ENCODE measurements around the gene ZNF718.
"Not testable (repeated sequence)": the region's sequence is repeated elsewhere in the genome, so short reads cannot be mapped to it uniquely, and the experiment has no call there.

Gene ZNF718

GRCh38 chr4:161496-162284, 37.4 kb downstream of the ZNF718 start:
- DNase-seq (ENCODE audit: low read depth in 2 of 2), result no peak

- DNase-seq (ENCODE audit: low read depth in 2 of 2), result not testable (repeated sequence)
These were observed 45.3 kb downstream of the ZNF718 start for GRCh38 chr4:169640-170039.

GRCh38 chr4:171318-171717, 47.0 kb downstream of the ZNF718 start:
- not testable (repeated sequence) for DNase-seq (ENCODE audit: low read depth in 2 of 2)

GRCh38 chr4:173666-174314, 49.5 kb downstream of the ZNF718 start:
- DNase-seq (ENCODE audit: low read depth in 2 of 2), result no peak

- no peak for DNase-seq (ENCODE audit: low read depth in 2 of 2)
These were observed 51.7 kb downstream of the ZNF718 start for GRCh38 chr4:175986-176385.

- no peak for DNase-seq (ENCODE audit: low read depth in 2 of 2)
These were observed 52.7 kb downstream of the ZNF718 start for GRCh38 chr4:176995-177394.

GRCh38 chr4:182225-182624, 57.9 kb downstream of the ZNF718 start:
- DNase-seq (ENCODE audit: low read depth in 2 of 2), result not testable (repeated sequence)

GRCh38 chr4:188091-188490, 63.8 kb downstream of the ZNF718 start:
- no peak for DNase-seq (ENCODE audit: low read depth in 2 of 2)

- DNase-seq (ENCODE audit: low read depth in 2 of 2), result not testable (repeated sequence)
These were observed 70.9 kb downstream of the ZNF718 start for GRCh38 chr4:195159-195558.

- no peak for DNase-seq (ENCODE audit: low read depth in 2 of 2)
These were observed 76.6 kb downstream of the ZNF718 start for GRCh38 chr4:200936-201335.

- DNase-seq (ENCODE audit: low read depth in 2 of 2), result not testable (repeated sequence)
These were observed 78.5 kb downstream of the ZNF718 start for GRCh38 chr4:202822-203221.

- DNase-seq (ENCODE audit: low read depth in 2 of 2), result no peak
These were observed 80.9 kb downstream of the ZNF718 start for GRCh38 chr4:205097-205756.

- DNase-seq (ENCODE audit: low read depth in 2 of 2), result no peak
These were observed 81.8 kb downstream of the ZNF718 start for GRCh38 chr4:206054-206453.

GRCh38 chr4:208416-209096, 84.3 kb downstream of the ZNF718 start:
- DNase-seq (ENCODE audit: low read depth in 2 of 2), result not testable (repeated sequence)

- DNase-seq (ENCODE audit: low read depth in 2 of 2), result no peak
These were observed 86.8 kb downstream of the ZNF718 start for GRCh38 chr4:211033-211511.

- DNase-seq (ENCODE audit: low read depth in 2 of 2), result peak; percentile 41 to 50
These were observed 88.3 kb downstream of the ZNF718 start for GRCh38 chr4:212438-213188.

- not testable (repeated sequence) for DNase-seq (ENCODE audit: low read depth in 2 of 2)
These were observed 88.9 kb downstream of the ZNF718 start for GRCh38 chr4:213189-213535.

Measured in fibroblast of skin of left biceps (primary cell).